GM18505 (cell line): Measurements from ENCODE around the gene XRRA1.
"Not testable (repeated sequence)": the region's sequence is repeated elsewhere in the genome, so short reads cannot be mapped to it uniquely, and the experiment has no call there.

ENCODE experiments used
- ATAC-seq: cut with Tn5 transposase; IDR thresholded peaks from one replicate; pipeline ENCODE4 v1.9.1; 2021; ENCODE audit not compliant: unreplicated experiment
- POLR2A ChIP-seq: IDR thresholded peaks from 4 replicates; pipeline ENCODE4 v1.6.1; 2011; ENCODE audit warnings: borderline replicate concordance; ENCODE audit not compliant: insufficient read depth, insufficient read length; ENCODE audit errors: extremely low read depth

XRRA1 gene

GRCh38 chr11:74847395-74847794 lies 101.5 kb downstream of the XRRA1 start:
- no peak for TF ChIP-seq POLR2A

GRCh38 chr11:74846770-74847169 lies 102.1 kb downstream of the XRRA1 start:
- TF ChIP-seq POLR2A = no peak
- ATAC-seq = no peak

More at GRCh38 chr11:74847395-74847794, 101.5 kb downstream of the XRRA1 start:
- ATAC-seq = no peak

GRCh38 chr11:74845978-74846517 lies 102.8 kb downstream of the XRRA1 start:
- no peak for TF ChIP-seq POLR2A
- no peak for ATAC-seq

GRCh38 chr11:74844865-74845264 lies 104.0 kb downstream of the XRRA1 start:
- no peak for TF ChIP-seq POLR2A
- no peak for ATAC-seq

DNA sequence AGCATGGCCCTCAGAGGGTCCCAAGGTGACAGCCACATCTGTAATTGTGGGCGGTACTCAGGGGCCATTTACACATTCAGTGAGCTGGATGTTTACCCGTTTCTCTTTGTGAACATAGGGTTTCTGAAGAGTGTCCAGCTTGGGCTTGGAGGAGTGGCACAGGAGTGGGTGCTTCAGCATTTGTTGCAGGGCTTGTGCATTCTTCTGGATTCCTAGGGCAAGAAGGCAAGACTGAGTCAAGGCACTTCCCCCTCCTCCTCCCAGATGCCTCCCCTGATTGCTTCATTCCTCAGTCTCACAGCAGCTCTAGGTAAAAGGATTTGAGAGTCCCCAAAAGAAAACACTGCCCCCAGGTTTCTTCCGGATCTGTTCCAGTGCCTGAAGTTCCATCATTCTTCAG lies 104.8 kb downstream of the XRRA1 start:
- TF ChIP-seq POLR2A = no peak
- no peak for ATAC-seq

DNA sequence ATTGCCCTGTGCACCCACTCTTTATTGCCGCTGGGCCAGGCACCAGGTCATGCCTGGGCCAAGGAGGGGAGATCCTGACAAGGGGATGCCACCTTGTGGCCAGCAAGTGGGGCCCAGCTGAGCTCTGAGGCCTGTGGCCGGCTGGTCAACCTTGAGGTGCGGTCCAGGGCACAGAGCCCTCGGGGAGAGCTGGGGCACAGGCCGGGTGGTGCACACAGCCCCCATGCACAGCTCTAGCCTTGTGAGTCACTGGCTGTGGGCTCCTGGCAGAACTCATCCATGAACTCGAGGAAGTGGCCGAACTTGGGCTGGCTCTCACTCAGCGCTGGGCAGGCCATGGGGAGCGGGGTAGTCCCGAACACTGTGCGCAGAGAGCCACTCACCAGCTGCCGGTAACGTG lies 105.9 kb downstream of the XRRA1 start:
- ATAC-seq = no peak
- no peak for TF ChIP-seq POLR2A

DNA sequence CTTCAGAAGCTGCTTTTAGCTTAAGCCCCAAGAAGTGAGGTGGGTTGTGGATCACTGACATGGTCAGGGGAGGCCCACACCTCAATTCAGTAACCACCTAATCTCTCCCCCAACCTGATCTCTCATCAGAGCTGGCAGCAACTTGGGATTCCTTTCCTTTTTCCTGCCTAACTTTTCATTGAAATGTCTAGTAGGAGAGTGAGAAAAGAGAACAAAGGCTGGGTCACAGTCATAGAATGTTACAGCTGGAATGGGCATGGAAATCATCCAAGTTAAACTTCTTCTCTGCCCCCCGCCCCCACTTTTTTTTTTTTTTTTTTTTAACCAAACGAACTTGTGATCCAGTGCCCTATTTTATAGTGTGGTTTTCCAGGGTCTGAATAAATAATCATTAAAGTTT lies 108.4 kb downstream of the XRRA1 start:
- no peak for TF ChIP-seq POLR2A
- no peak for ATAC-seq

GRCh38 chr11:74839971-74840370 lies 108.9 kb downstream of the XRRA1 start:
- no peak for TF ChIP-seq POLR2A
- no peak for ATAC-seq

GRCh38 chr11:74839446-74839845 lies 109.4 kb downstream of the XRRA1 start:
- no peak for ATAC-seq
- TF ChIP-seq POLR2A = no peak

- no peak for TF ChIP-seq POLR2A
- no peak for ATAC-seq
Observed at GRCh38 chr11:74838188-74838587, 110.7 kb downstream of the XRRA1 start.

DNA sequence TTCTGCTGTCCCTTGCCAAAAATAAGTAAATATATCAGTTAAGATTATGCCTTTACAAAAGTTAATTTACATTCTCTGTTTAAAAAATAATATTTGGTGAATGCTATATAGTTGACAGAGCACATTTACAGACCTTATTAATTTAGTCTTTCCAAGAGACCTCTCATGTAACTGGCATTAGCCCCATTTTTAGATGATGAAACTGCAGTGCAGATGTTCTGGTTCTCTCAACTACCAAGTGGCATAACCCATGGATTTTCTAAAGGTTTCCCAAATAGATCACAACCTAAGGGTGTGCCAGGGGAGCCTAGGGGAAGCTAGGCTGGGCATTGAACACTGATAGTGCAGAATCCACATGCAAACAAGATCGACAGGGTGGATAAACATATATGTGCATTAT lies 111.7 kb downstream of the XRRA1 start:
- TF ChIP-seq POLR2A = no peak
- no peak for ATAC-seq

- TF ChIP-seq POLR2A = no peak
- ATAC-seq = no peak
Observed at GRCh38 chr11:74826901-74827300, 122.0 kb downstream of the XRRA1 start.

- not testable (repeated sequence) for ATAC-seq
Observed at GRCh38 chr11:74825596-74825995, 123.3 kb downstream of the XRRA1 start.

GRCh38 chr11:74824285-74824982 lies 124.5 kb downstream of the XRRA1 start:
- no peak for ATAC-seq
- TF ChIP-seq POLR2A = no peak

DNA sequence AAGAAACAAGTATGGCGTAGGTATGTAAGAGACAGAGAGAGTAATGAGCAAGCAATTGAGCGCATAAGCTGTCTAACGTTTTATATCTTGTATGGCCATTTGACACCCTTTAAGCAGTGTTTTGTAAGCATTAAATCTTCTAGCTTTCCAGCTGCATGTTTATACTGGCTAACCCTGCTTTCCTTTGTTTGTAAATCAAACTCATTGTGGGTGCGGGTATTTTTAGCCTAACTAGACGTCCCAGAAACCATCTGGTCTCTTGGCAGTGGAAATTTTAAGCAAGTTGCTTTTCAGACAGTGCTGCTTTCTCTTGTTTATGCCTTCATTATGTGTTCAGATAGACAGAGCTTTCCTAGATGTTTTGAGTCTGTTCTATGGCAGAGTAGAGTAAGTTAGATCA lies 126.7 kb downstream of the XRRA1 start:
- ATAC-seq = no peak
- TF ChIP-seq POLR2A = no peak
